ENCODE measurements around the gene UBAC1. TPM values are rescaled to one million over a fixed set of nuclear protein-coding genes. Genes with fewer than 3 reads are reported as not detected.

The UBAC1 gene
- total and polyA plus RNA-seq, 9 of the 15 experiments (the other 6 are each of a cell fraction or from before 2014, with no cell fraction given), result 94.0 to 399 (median 228) TPM

DNA sequence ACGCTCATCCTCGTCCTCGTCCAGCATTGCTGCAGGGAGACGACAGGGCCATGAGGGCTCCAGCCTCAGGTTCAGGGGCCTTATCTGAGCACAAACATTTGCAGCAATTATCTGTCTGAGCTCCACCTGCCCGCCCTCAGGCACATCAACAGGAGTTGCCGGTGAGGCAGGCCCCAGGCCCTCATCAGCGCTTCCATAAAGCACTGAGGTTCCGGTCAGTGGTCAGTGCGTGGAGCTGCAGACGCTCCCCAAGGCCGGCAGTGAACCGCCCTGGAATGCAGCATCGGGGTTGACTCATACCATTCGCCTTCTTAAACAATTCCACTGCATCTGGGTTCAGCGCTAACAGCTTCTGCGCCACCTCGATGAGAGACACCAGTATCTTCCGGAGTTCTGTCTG is 15.2 kb downstream of the UBAC1 start (continued):
- TF ChIP-seq, protein P1, sequence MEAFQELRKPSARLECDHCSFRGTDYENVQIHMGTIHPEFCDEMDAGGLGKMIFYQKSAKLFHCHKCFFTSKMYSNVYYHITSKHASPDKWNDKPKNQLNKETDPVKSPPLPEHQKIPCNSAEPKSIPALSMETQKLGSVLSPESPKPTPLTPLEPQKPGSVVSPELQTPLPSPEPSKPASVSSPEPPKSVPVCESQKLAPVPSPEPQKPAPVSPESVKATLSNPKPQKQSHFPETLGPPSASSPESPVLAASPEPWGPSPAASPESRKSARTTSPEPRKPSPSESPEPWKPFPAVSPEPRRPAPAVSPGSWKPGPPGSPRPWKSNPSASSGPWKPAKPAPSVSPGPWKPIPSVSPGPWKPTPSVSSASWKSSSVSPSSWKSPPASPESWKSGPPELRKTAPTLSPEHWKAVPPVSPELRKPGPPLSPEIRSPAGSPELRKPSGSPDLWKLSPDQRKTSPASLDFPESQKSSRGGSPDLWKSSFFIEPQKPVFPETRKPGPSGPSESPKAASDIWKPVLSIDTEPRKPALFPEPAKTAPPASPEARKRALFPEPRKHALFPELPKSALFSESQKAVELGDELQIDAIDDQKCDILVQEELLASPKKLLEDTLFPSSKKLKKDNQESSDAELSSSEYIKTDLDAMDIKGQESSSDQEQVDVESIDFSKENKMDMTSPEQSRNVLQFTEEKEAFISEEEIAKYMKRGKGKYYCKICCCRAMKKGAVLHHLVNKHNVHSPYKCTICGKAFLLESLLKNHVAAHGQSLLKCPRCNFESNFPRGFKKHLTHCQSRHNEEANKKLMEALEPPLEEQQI (IDR thresholded peaks at IDR 0.05), result no peak
- TF ChIP-seq RBFOX2 (IDR thresholded peaks at IDR 0.05; ENCODE audit: low read depth, low read length), result peak; percentile 60; the same call in 1 of the 2 replicates
- TF ChIP-seq, protein P2, sequence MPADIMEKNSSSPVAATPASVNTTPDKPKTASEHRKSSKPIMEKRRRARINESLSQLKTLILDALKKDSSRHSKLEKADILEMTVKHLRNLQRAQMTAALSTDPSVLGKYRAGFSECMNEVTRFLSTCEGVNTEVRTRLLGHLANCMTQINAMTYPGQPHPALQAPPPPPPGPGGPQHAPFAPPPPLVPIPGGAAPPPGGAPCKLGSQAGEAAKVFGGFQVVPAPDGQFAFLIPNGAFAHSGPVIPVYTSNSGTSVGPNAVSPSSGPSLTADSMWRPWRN (IDR thresholded peaks at IDR 0.05; ENCODE audit: low read depth), result no peak

DNA sequence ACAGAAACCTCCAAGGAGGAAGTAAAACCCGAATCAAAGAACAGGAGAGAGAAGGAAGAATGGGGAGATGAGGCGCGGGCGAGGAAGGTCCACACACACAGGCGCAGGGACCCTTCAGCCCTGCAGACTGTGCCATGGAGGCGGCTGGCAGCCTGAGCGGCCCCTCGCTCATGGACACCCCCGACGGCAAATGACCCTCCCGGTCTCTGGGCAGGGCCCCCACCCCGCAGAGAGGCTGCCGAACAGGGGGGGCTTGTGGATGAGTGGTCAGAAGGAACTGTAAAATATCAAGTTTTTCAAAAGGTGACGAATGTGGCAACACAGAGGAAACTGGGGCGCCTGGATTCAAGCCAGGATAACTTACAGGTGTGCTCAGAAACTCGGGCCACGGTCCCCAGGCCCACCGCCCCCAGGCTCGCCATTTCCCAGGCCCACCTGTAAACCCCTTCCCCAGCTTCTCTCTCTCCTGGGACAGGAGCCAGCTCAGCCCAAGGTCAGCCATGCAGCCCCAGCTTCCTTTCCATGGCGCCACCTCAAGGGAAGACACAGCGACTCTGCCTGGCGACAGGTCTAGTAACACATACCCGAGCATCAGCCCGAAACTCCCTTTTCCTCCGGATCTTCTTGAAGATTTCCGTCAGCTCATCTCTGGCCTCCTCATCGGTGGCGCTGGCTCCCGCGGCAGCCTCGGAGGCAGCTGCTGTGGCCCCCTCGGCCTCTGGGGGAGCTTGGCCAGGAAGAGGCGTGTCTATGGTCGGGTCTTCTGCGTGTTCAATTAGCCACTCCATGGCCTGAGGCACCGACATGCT is 16.5 kb downstream of the UBAC1 start:
- ATAC-seq (no peak), FAIRE-seq (no peak), DNase-seq (ENCODE audit: extremely low read depth in 1 of 4, low spot score in 3 of 4) (no peak)
- Histone ChIP-seq H4K20me1 (replicated peaks; ENCODE audit: control insufficient read depth, insufficient read depth, low read length) (peaks cover 39% of the 10 kb centered on the region; the same call in 1 of the 2 replicates), H3K4me2 (ENCODE audit: insufficient read depth, low read length) (no peak overlapping the region), H3K9ac (ENCODE audit: insufficient read depth in 1 of 2, low read depth in 2 of 2, low read length in 2 of 2) (no peak overlapping the region), H3K9me3 (replicated peaks; ENCODE audit: control insufficient read depth, insufficient read depth, low read depth, low read length) (no peaks in the 10 kb centered on the region), H3K4me1 (replicated peaks in 1 of 2; ENCODE audit: control insufficient read depth in 2 of 2, insufficient read depth in 2 of 2, low read length in 2 of 2) (peaks cover 15 to 52% of the 10 kb centered on the region in 2 experiments), H3K4me3 (no peak overlapping the region), H3K79me2 (ENCODE audit: control insufficient read depth, insufficient read depth, low read length) (peaks cover 96% of the 10 kb centered on the region), H3K9me1 (ENCODE audit: control insufficient read depth, insufficient read depth, low read length) (no peaks in the 10 kb centered on the region), H3K27me3 (ENCODE audit: control insufficient read depth in 2 of 2, insufficient read depth in 2 of 2, low read length in 2 of 2) (no peaks in the 10 kb centered on the region), H3K27ac (ENCODE audit: extremely low read depth, low read depth, low read length) (no peak overlapping the region), H2AFZ (ENCODE audit: low read depth, low read length) (no peak overlapping the region), H3K36me3 (ENCODE audit: control insufficient read depth, insufficient read depth, low read length) (peaks cover 97% of the 10 kb centered on the region)
- 92% methylated on average over 22 of the region's 36 CpGs for WGBS (ENCODE audit: insufficient coverage, low coverage, missing lambda C conversion rate)
- BruUV-seq (replicated peaks), result no TSS peak
- in situ Hi-C loops (cut with MboI), result no loop called here
- no peak for TF ChIP-seq FOXK1 (CRISPR knock-in tag; IDR thresholded peaks at IDR 0.05; ENCODE audit: borderline replicate concordance)
- TF ChIP-seq RBFOX2 (IDR thresholded peaks at IDR 0.05; ENCODE audit: low read depth, low read length), result peak; percentile 68
- TF ChIP-seq, protein P3, sequence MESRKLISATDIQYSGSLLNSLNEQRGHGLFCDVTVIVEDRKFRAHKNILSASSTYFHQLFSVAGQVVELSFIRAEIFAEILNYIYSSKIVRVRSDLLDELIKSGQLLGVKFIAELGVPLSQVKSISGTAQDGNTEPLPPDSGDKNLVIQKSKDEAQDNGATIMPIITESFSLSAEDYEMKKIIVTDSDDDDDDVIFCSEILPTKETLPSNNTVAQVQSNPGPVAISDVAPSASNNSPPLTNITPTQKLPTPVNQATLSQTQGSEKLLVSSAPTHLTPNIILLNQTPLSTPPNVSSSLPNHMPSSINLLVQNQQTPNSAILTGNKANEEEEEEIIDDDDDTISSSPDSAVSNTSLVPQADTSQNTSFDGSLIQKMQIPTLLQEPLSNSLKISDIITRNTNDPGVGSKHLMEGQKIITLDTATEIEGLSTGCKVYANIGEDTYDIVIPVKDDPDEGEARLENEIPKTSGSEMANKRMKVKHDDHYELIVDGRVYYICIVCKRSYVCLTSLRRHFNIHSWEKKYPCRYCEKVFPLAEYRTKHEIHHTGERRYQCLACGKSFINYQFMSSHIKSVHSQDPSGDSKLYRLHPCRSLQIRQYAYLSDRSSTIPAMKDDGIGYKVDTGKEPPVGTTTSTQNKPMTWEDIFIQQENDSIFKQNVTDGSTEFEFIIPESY (CRISPR knock-in tag; IDR thresholded peaks at IDR 0.05), result peak; percentile 96
- peak; percentile 83 for TF ChIP-seq RBM22 (IDR thresholded peaks at IDR 0.05; ENCODE audit: low read depth, low read length, poor library complexity, severe bottlenecking)
- TF ChIP-seq, protein P4, sequence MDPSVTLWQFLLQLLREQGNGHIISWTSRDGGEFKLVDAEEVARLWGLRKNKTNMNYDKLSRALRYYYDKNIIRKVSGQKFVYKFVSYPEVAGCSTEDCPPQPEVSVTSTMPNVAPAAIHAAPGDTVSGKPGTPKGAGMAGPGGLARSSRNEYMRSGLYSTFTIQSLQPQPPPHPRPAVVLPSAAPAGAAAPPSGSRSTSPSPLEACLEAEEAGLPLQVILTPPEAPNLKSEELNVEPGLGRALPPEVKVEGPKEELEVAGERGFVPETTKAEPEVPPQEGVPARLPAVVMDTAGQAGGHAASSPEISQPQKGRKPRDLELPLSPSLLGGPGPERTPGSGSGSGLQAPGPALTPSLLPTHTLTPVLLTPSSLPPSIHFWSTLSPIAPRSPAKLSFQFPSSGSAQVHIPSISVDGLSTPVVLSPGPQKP (CRISPR knock-in tag; IDR thresholded peaks at IDR 0.05), result no peak
- TF ChIP-seq POLR2G (IDR thresholded peaks at IDR 0.05; ENCODE audit: low read depth, low read length), result peak; percentile 77
- peak; percentile 8; the same call in 1 of the 2 replicates for TF ChIP-seq NFIC (IDR thresholded peaks at IDR 0.05)
- no peak for TF ChIP-seq RCOR1 (IDR thresholded peaks at IDR 0.05; ENCODE audit: borderline replicate concordance in 1 of 2, low read depth in 2 of 2, low read length in 2 of 2)
- CTCF ChIA-PET (ENCODE audit: low intra/inter-chr PET ratio), result no interaction called here
- POLR2A ChIA-PET, result interaction anchor here (0.6 to 3.7 kb wide), 5 partner anchors 8 to 290 kb away, joined by 4 to 16 read pairs (median 7); no protein-coding TSS in a partner anchor
- intact Hi-C loops (cut with micrococcal nuclease), result no loop called here
